DMS153 treated with DMSO at 0.1 percent for 48 hours (cell line): ENCODE data around the gene BTBD18.

Source experiments
- DNase-seq: peaks from one replicate; lab custom pipeline; 2025; ENCODE audit not compliant: unreplicated experiment; lab: John Stamatoyannopoulos, UW

Gene BTBD18, protein sequence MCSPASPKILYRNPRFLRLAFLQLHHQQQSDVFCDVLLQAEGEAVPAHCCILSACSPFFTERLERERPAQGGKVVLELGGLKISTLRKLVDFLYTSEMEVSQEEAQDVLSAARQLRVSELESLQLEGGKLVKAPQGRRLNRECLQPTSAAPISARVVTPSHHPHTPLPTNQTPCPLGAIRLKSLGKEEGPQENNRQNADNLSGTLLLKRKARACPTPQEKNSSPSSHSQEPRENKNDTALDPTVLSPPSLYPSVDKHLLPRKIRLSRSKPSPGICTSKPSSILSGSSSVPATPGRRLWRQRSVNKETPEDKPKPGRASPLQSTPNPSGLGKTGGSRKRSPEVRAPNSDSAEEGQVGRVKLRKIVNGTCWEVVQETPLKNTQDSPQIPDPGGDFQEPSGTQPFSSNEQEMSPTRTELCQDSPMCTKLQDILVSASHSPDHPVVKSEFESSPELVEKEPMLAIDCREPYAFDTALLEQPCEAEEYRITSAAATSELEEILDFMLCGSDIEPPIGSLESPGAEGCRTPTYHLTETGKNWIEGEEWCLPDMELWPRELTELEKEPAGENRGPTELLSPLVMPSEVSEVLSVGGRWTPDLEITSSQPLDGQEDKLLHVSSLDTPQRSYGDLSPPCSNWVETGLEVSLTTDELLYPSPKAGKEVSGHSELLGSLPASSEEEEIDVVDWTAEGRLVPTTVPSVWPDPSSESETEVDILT

DNA sequence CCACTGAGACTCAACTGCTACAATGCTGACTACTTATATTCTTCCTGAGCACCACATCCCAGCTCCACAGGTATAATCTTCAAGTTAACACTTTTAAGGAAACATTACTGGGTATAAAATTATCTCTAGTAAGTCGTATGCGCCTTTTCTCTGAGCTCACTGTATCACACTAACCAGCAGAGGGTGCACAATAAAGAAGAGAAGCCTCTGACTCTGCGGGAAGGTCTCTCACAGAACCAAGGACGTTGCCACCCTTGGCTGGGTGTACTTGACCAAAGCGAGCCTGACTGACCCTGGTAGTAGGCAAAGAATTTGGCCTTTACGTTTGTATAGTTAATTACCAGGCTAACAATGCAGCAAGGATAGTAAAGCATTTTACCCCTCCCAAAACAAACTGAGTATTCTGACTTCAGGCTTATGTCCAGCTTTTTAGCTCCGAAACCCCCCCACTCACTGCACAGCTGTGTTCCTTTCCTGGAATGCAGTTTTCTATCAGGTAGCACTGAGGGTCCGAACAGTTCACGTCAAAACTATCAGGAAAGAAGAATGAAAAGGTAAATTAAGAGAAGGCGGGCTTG is at the start of gene BTBD18:
TSS of gene BTBD18 (minus strand) at position 144 of the 578 bp plus-strand sequence. CDS start 631 bp downstream, outside the sequence.
- no peak for DNase-seq

DNA sequence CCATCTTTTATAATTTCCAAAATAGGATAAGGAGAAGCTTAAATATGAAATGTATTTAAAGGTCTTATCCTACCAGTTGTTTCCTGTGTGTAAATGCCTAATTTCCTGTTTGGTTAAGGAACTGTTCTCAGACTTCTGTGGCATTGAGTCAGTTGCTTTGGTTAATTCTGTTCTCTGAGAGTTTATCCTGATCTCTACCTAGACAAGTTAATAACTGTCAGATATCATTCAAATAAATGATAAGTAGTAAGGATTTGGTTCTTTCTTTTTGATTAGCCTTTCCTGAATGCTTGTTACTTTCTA is 49.5 kb upstream of the BTBD18 start:
- DNase-seq: no peak

DNA sequence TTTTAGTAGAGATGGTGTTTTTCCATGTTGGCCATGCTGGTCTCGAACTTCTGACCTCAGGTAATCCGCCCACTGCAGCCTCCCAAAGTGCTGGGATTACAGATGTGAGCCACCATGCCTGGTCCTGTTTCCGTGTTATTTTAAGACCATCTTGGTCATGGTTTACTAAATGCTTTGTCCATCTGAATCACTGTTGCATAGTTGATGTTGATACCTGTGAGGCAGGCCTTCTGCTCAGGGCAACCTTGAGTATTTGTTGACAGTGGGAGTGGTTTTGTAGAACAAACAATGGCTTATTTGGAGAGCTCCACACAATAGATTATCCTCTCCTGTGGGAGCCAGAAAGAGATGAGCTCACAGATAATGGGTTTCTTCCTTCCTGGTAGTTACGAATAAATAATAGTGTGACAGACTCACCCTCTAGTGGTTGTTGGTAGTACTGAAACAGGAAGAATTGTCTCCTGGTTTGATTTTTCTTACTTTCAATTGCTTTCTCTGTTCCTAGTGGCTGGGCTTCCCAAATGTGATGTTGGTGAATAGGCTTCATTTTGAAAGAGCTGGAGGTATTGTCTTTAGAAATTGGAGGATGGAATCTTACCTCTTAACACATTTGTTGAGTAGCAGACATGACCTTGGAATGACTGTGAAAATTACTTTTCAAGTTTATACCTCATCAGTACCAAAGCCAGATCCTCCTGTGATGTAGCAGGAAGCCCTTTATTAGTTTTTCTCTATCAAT is 49.0 kb upstream of the BTBD18 start:
- DNase-seq: peak; percentile 97

DNA sequence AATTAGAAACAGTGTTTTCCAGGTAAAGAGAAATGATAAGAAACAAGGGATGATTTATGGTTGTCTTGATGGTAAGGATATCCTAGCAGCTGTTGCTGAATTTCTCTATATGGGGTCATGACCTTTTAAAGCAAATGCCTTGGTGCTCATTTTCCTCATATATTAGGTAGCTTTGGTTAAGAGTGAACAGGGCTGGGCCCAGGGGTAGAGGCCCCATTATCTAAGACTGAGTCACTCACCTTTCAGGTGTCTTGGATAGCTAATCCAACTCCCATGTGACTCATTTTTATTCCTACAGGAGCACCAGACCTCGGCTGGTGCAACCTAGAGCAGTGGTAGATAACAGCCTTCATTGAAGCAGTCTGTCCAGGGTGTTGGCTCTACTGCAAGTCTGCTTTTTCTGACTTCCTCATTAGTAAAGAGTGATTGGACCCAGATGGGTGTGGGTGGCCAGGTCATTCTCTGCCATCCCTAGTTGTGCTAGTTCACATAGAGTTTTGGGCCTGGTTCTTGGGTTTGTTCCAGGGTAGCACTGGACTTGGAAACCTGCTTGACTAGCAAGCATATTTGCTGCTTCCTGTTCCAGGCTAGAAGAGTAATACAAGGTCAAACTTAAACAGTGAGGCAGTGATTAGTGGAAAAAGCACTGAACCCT is 47.4 kb upstream of the BTBD18 start:
- no peak for DNase-seq

DNA sequence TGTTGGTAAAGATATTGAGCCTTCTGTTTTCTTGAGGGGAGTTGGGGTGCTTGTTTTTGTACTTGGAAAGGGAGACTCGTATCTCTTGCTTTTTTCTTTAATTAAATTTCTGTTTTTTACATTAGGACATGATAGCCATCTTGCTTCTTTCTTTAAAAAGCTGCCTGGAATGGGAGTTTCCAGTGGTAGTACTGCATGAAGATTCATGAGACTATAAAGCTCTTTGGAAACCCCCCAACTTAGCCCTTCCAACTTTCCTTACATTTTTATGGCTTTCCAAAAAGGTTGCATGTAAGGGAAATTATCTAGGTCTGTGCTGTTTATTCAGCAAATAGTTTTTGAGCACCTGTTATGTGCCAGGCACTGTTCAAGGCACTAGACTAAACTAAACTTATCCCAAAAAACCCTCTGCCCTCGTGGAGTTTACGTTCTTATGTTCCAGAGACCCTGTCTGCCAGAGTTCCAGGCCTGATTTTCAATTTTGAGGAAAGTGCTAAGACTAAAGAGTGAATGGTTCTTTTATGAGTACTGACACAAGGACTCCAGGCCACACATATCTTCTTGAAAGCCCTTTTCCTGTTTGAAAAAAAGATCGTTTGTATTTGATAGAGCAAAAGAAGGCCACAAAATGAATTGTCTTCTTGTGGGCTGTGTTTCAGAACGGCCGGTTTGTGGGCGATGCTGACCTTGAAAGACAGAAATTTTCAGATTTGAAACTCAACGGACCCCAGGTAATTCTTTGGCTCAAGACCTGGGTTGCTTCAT is 41.9 kb upstream of the BTBD18 start:
- DNase-seq: no peak

DNA sequence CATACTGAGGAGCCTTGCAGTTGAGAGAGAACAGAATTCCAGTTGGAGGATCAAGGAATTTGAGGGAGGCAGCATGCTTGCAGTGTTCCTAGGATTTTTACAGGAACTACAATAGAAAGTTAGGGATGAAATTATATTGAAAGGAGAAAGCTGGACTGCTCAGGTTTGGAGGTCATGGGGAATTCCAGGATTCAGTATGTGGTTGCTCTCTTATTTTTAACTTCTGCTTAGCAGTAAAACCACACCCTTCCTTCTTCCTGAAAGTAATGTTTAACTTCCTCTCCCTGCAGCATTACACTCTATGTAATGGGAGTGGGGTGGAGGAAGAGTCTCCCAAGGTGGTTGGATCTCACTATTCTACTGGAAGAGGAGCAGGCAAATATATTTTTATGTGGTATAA is 41.3 kb upstream of the BTBD18 start:
- no peak for DNase-seq

DNA sequence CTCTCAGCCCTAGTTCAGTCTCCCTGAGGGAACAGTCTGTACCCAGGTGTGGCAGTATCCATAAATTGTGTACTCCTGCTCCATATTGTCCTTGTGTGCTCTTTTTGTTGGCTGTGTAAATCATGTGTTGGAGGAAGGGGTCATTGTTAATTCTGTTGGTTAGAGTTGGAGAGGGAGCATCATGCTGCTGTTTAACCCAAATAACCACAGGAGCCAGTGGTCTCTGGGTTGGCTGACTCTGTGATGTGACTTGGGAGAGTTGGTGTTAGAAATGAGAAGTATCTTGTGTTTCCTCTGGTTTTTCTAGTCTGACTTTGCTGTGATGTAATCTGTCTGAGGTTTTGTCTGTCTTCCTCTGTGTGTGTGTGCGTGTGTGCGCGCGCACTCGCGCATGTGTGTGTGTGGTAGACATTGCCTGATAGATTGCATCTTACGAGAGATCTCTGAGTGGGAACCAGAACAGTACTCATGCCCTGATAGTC is 40.5 kb upstream of the BTBD18 start:
- no peak for DNase-seq

DNA sequence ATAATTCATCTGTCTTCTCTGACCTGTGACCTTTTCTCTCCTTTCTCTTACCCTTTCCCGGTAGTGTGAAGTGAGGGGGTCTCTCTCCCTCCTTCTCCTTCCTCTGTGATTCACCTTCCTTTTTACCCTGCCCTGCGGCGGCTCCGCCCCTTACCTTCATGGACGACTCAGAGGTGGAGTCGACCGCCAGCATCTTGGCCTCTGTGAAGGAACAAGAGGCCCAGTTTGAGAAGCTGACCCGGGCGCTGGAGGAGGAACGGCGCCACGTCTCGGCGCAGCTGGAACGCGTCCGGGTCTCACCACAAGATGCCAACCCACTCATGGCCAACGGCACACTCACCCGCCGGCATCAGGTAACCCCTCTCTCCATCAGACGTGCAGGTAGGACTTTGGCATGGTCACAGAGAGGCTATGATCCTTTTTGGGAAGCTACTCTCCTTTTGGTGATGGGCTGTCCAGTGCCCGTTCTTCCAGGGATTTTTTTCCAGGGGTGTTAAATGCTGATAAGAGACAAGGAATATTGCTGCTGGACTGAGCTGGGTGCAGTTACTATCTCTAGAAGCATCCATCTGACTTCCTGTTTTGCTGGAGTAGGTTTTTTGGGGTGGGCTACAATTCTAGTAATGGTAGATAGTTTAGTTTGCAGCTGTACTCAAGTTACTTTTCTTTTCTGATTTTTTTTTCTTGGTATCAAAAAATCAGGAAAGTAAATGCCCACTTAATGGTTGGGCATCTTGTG is 39.9 kb upstream of the BTBD18 start:
- no peak for DNase-seq

DNA sequence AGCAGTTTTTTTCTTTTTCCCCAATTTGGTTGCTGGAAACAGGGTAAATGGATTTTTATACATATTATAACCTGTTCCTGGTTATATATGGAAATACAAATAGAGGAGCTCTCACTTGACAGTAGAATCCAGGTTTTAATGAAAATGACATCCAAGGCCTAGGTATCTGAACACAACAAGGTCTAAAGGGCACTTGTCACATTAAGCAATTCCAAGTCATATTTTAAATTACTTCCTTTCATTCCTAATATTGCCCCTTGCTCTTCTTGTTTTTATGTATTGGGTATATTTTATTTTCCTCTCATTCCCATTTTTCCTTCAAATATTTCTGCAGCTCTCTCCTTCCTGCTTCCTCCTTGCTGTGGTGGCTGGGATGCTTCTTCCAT is 37.1 kb upstream of the BTBD18 start:
- DNase-seq: no peak

DNA sequence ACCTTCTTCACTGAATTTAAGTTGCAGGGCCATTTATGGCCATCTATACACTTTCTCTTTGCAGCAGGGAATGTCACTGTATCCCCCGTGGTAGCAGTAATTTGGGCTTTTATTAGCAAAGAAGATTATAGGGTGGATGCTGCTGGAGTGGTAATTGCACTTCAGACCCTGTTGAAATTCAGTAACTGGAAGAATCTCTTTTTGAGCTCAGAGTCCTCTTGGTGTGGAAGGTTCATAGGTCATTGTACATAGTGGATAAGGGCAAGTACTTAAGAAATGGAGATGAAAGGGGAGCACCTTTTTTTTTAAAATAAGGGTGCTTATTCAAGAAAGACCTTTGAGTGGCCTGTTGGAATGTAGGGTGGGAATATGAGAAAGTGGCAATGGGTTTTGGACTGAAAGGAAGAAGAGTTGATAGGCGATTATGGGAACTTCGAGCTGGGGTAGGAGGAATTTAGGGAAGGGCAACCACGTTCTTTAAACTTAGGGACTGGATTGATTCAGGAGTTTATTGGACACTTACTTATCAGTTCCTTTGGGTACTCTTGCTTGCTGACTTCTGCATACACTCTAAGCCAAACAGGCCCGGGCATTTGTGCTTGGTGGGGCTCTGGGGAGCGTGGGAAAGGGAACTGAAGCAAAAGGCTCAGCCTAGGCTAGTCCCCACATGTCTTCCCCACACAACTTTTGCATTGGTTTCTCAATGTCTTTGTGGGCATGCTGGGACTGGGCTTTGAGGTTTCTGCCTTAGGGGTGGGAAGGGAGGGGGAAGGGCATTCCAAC is 36.5 kb upstream of the BTBD18 start:
- DNase-seq: no peak

DNA sequence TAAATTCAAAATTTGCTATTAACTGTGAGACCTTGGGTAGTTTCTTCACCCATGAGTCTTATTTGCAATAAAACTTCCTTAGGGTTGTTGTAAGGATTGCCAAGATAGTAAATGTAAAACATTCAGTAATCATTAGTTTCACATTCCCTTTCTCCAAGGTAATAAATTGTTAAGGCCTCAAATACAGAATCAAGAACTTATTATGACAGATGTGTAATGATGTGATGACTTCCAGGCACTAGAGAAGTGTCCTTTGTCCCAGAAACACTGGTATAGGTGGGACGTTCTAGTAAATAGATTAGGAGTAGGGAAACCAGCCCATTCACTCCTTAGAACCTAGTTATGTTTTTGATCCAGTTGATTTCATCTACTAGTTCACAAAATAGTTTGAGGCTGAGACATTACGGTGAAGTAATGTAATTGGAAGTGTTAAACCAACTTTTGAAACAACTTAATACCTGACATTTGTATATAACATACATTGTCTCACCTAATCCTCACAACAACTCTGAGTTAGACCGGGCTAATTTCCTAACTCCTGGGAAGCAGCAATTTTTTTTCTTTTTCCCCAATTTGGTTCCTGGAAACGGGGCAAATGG is 35.5 kb upstream of the BTBD18 start:
- DNase-seq: no peak

DNA sequence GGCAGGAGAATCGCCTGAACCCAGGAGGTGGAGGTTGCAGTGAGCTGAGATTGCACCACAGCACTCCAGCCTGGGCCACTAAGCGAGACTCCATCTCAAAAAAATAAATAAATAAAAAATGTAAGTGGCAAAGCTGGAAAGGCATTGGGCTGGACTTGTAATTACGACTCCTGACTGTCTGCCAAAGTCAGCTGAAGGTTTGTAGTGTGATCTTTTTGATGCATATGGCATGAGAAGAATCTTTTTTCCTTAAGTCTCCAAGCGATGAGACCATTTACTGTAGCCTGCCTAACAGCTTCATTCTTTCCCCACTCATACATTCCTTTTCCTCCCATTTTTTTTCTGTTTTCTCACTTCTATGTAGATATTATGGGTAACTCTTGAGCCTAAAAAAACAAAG is 34.8 kb upstream of the BTBD18 start:
- DNase-seq: no peak

DNA sequence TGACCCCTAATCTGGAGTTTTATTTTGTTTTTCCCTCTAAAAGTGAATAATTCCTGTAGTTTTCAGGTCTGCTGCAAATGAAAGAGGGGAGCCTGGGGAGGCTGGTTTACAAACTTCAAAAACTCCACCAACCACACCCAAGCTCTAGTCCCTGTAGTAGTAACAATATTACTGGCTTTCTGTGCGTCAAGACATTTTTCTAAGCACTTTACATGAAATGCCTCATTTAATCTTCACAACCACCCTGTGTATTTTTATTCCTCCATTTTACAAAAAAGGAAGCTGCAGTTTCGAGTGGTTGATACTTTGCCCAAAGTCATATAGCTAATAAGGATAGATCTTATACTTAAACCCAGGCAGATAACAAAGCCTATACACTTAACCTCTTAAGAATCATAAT is 33.5 kb upstream of the BTBD18 start:
- DNase-seq: no peak

DNA sequence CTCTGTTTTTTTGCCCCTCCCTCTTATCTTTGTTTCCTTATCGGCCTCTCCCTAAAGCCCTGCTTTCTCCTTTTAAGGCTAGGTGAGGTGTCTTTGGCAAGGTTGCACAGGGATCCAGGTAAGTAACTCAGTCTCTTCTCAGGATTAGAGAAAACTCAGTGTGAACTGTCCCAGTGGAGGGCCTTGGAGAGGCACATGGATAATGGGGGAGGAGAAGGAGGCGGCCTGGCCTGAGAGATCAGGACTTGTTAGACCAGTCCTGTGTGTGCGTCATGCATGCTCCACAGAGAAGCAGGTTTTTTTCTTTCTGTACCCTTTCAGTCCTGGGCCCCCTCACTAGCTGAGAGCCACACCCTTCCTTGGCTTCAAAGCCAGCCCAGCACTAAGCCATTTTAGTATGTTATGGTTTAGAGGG is 29.9 kb upstream of the BTBD18 start:
- no peak for DNase-seq

DNA sequence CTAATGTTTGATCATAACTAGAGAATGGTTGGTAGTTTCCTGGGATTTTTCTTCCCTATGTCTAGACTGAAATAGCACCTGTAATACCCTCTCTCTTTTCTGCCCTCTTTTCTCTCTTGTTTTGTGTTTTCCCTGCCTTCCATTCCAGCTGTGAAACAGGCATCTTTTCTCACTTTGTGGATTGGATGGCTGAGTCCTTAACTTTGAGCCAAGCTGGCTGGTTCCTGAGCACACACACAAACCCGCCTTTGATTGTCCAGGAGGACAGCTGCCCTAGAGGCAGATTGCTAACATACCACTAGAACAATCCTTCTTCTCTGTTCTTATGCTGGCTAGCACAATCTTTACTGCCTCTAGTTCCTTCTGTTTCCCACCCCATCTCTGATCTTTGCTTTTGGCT is 27.7 kb upstream of the BTBD18 start:
- DNase-seq: no peak

DNA sequence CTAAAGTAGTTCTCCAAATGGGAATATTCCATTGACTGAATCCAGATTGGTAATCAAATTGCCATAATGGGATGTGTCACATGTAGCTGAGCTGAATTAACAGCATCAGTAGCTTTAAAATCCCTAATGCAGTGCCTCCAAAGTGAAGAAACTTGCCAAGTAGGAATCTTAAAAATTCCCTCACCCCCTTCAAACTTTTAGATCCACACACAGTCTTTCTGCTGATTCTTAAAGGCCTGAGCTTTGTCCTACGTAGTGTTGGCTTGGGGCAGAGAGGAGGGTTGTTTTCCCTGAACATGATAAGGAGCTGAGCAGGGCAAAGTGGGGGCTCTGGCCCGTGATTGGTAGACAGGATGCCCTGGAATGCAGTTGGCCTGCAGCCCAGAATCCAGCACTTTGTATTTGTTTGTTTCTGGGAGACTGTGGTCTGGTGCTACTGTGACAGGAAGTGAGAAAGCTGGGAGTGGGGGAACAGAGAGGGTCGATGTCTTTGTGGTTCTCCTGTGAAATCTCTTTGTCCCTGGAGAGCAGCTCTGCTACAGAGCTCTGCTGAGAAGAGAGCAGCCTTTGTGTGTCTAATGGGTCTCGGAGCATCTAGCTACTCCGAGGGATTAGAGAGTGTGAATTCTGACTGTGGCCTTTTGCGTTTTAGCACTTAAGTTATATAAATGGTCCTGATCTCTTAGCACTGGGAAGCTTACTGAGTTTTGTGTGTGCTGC is 26.9 kb upstream of the BTBD18 start:
- DNase-seq: peak; percentile 74

DNA sequence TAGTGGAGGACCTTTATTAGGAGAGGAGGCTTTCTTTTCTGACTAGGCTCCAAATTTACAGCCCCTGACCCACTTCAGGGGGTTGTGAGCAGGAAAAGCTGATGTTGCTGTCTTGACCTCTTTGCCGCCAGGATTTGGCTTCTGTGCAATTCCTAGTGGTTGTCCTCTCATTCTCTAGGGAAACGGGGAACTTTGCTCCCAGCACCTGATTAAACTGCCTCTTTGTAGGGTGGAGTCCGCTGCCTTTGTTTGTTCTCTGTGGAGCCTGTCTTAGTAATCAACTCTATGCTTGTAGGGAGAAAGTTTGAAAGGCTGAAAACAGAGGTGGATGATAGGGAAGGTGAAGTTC is 26.3 kb upstream of the BTBD18 start:
- DNase-seq: no peak
